IPS-NIHi11 (cell line): ENCODE data around the gene PPOX.

Experiments
- DNase-seq: peaks from one replicate; pipeline ENCODE4 v3.0.0; 2012; ENCODE audit warnings: mixed read lengths, low spot score

Gene PPOX

DNA sequence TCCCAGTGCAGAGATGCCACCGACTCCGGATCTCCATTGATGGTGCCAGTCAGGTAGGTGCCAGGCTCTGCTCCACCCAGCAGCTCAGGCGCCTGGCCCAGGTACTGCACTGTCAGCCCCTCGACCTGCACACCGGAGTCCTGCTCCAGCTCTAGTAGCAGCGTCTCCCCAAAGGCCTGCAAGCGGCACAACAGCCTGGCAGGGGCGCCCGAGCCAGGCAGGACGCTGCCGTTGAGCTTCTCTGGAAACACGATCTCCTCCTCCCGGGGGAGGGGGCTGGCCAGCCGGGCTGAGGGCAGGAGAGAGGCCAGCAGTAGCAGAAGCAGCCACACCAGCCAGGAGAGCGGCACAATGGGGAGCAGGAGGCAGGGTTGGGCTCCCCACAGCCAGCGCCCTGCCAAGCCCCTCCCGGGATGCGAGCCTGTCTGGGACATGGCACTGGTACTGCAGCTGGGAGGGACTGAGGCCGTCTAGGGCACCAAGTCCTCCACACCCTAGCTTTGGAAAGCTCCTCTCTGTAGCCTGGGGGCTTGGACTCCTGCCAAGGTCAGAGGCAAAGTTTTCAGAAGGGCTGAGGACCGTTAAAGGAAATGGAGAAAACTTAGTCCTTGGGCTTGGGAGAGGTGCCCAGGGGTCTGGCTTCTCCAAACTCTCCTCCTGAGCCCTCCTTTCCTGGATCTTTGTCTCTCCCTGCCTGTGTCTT is 32.1 kb downstream of the PPOX start:
- DNase-seq = peak; percentile 86

DNA sequence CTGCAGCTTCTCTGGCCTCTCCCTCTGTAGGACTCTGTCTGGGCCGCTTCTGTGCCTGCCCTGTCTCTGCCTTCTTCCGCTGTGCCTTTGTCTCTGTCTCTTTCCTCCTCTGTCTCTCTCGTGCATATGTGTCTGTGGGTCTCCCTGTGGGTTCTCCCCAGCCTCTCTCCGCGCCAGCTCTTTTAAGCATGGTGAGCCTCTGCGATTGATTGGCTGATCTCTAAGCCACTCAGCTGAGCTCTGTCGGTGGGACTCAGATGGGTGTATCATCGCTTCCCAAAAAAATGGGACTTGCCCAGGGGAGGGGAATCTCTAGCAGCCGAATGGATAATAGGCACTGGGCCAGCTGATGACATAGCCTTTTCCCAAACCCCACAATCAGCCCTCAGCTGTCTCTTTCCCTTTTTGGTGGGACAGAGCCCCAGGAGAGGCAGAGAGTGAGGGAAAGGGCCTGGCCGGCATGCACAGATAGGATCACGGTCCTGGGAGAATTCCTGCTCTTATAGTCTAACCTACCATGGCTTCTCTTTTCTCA is 32.7 kb downstream of the PPOX start, which contains the start of gene ADAMTS4:
Gene ADAMTS4 (minus strand): TSS at position 158 of the 535 bp plus-strand sequence. CDS start 427 bp downstream, outside the sequence.
- no peak for DNase-seq

- no peak for DNase-seq
Measured at GRCh38 chr1:161199506-161200139, 33.4 kb downstream of the PPOX start.

- no peak for DNase-seq
Measured at GRCh38 chr1:161200421-161200991, 34.3 kb downstream of the PPOX start.

GRCh38 chr1:161200992-161201835 is 35.0 kb downstream of the PPOX start:
- no peak for DNase-seq

- DNase-seq = peak; percentile 87
Measured at GRCh38 chr1:161201836-161202712, 35.8 kb downstream of the PPOX start, which contains the start of gene NDUFS2. Gene NDUFS2, plus strand, starts transcription at chr1:161202367. Its CDS starts 19 bp downstream, at chr1:161202386.

GRCh38 chr1:161206411-161207140 is 40.4 kb downstream of the PPOX start:
- no peak for DNase-seq

DNA sequence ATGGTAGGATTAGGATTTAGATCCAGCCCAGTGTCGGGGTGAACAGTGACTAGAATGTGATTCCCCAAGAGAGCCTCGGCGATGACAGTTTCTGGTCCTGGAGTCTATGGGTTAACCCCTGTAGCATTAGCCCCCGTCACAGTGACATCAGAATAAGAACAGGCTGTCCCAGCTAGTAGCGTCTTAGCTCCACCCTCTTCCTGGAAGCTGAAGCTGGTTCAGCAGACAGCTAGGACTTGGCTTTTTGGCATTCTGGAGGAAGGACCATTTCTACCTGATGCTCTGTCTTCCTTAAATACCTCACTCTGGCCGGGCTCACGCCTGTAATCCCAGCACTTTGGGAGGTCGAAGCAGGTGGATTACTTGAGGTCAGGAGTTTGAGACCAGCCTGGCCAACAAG is 40.9 kb downstream of the PPOX start:
- no peak for DNase-seq

GRCh38 chr1:161209790-161210409 is 43.7 kb downstream of the PPOX start:
- peak; percentile 92 for DNase-seq

- DNase-seq = no peak
Measured at GRCh38 chr1:161214369-161214768, 48.1 kb downstream of the PPOX start.

GRCh38 chr1:161215076-161215475 is 48.9 kb downstream of the PPOX start, which contains the start of gene FCER1G:
Gene FCER1G, plus strand, starts transcription at chr1:161215295. Its CDS starts 27 bp downstream, at chr1:161215322.
- DNase-seq = no peak

DNA sequence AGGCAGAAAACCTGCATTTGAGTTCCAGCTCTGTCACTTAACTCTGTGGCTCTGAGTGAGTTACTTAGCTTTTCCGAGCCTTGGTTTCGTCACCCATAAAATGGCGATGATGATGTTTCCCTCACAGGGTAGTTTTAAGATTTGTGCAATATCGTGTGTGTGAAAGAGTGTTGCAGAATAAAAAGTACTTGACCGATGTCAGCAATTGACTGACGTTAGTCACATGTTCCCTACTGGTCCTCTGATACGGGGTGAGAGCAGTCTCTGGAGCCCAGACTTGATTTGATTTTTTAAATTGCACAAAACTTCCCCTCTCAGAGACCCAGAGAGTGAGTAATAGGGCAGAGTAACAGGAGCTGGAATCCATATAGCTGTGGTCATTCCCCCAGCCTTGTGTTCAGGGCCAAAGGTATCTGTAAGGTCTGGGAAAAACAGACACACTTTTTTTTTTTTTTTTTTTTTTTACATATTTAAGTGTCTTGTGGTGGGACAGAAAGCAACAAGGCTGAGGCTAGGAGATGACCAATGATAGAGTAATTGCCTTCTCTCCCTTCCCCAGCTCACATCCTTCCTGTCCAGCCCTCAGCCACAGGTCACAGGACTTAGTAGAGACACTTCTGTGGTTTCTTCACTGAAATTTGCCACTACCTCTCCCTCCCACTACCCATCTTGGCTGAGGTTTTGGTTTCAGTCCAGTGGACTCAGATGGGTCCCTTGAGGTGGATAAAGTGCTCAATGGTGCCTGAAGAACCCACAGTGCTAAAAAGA is 50.9 kb downstream of the PPOX start:
- DNase-seq = no peak

DNA sequence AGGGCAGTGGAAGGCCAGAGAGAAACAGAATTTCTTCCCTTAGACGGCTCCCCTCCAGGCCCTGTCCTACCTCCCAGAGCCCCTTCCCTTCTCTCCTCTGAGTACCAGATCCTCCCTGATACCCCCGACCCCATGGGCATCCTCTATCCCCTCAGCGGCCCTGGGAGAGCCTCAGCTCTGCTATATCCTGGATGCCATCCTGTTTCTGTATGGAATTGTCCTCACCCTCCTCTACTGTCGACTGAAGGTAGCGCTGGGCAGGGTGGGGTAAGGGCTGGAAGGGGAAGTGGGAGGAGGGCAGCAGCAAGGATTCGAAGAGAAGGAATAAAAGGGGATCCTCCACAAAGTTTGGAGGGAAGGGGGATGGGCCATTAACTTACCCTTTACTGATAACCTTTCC is 51.6 kb downstream of the PPOX start:
- DNase-seq = no peak

GRCh38 chr1:161218301-161219077 is 52.3 kb downstream of the PPOX start:
- DNase-seq = no peak

DNA sequence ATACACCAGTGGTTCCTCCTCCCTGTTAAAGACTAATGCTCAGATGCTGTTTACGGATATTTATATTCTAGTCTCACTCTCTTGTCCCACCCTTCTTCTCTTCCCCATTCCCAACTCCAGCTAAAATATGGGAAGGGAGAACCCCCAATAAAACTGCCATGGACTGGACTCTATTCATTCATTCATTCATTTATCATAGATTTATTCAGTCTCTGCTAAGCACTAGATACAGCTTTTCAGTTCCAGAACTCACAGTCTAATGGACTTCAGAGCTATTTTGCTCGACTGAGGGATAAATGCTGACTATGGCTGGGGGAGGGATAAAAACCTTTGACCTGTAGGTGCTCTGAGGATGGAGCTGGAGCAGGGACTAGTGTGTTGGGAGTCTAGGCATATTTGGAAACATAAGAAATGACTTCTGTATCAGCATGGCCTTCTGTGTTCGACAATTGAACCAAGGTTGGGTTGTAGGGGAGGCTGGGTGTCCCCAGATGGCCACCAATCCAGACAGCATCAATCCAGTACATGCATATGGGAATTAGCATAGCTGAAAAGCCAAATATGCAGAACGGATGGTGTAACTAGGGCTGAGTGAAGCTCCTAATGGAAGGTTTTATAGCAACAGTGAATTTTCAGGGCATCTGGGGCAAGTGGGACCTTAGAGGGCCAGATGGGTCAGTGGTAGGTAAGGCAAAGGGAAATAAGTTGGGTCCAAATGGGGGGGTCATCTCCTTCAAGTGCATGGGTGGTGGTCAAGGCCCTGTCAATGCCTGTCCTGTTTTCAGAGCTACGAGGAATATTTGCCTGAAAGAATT is 53.1 kb downstream of the PPOX start:
- no peak for DNase-seq

GRCh38 chr1:161220002-161220401 is 53.8 kb downstream of the PPOX start:
- no peak for DNase-seq
